D341Med (cell line): Measurements from ENCODE around the gene ANAPC2.

Experiments
- DNase-seq: peaks from one replicate; pipeline ENCODE4 v3.0.0; 2012; ENCODE audit warnings: low spot score

The ANAPC2 gene

DNA sequence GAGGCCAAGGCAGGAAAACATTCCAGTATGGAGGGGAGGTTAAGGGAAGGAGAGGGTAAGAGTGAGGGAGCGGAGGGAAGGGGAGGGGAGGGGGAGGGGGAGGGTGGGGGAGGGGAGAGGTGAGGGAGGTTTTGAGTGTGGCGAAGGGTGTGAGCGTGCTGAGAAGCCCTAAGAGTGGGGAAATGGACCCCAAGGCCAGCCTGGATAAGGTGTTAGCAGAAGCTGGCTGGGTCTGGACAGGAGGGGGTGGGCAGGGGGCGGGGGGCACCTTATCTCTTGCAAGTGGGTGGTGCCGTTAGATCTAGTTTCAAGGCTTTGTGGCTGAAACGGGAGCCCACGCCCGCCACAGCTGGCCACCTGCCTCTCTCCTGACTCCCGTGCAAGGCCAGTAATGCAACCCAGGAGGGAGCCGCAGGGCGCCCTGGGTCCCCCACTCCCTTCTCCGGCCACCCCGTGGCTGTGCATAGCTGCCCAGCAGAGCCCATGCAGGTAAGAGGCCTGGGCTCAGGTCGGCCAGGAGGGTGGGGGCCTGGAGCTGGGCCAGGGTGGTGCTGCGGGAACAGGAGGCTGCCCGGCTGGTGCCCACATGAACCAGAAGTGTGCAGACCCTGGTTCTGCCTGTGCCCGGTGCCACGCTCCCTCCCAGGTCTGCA lies 39.6 kb upstream of the ANAPC2 start:
- DNase-seq, result no peak

DNA sequence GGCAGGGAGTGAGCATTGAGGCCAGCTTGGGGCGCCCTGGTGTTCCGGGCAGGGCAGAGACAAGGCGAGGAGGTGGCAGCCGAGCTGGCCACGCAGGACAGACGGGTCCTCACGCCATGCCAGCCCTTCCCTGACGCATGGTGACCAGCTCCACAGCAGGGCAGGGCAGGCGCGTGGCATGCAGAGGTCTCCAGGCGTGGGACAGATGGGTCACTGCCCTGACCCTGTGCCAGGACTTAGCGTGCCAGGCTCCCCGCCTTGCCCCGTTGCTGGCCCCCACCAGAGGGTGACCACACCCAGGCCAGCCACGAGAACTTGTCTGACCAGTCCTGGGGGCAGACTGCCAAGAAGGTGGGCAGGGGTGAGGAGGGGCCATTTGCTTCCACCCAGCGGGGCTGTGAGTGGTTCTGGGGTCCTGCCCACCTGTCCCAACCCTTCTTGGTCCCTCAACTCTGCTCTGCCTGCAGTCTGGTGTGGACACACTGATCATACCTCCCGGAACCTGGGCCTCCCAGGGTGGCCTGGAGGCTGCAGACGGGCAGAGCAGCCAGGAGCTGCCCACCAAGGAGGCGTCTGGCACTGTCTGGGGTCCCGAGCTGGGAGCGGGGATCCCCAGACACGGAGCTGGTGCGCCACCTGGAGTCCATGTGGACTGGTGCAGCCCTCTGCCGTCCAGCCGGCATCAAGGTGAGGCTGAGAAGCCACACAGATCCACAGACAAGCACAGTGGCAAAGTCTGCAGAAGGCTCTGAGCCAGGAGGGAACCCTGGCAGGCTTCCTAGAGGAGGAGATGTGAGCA lies 38.9 kb upstream of the ANAPC2 start, which contains the start of gene RNF224:
Gene RNF224 (plus strand): TSS at position 449 of the 799 bp plus-strand sequence. CDS start 834 bp downstream, outside the sequence.
- DNase-seq, result peak; percentile 87

DNA sequence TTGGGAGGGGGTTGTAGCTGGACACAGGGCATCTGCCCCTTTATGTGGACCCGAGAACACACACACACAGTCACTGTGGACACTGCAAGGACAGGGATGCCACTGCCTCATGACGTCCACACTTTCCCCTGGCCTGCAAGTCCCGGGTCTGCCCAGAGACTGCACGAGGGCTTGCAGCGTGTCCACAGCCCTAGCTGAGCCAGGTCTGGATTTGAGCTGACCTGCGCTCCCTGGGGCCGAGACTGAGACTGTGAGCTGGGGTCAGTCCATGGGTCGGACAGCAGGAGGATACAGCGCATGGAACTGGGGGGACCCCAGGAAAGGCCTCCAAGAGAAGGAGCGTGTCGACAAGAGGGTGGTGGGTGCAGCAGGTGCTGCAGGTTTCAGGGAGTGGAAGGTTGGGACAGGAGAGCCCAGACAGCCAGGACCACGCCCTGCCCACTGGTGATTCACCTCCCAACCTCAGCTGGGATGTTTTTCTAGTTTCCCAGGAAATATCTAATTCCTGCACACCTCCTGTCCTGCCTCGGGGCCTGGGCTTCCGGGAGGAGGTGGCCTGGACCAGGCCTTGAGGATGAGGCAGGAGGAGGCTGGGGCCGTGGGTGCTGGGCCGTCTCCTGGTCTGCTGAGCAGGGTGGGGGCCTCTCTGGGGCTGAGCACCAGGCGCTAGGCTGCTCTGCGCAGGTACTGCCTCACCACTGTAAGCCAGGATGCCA lies 38.1 kb upstream of the ANAPC2 start:
- DNase-seq, result no peak

DNA sequence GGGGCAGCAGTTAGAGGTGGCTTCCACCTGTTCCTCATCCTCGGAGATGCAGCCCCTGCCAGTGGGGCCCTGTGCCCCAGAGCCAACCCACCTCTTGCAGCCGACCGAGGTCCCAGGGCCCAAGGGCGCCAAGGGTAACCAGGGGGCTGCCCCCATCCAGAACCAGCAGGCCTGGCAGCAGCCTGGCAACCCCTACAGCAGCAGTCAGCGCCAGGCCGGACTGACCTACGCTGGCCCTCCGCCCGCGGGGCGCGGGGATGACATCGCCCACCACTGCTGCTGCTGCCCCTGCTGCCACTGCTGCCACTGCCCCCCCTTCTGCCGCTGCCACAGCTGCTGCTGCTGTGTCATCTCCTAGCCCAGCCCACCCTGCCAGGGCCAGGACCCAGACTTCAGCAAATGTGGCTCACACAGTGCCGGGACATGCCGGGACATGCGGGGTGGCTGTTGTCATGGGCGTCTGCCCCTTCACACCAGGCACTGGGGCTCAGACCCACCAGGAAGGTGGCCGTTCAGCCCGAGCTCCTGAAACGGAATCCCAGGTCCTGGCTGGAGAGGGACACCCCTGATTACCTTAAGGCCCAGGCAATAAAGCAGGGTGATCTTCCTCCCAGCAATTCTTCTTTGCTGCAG lies 37.5 kb upstream of the ANAPC2 start:
- no peak for DNase-seq

DNA sequence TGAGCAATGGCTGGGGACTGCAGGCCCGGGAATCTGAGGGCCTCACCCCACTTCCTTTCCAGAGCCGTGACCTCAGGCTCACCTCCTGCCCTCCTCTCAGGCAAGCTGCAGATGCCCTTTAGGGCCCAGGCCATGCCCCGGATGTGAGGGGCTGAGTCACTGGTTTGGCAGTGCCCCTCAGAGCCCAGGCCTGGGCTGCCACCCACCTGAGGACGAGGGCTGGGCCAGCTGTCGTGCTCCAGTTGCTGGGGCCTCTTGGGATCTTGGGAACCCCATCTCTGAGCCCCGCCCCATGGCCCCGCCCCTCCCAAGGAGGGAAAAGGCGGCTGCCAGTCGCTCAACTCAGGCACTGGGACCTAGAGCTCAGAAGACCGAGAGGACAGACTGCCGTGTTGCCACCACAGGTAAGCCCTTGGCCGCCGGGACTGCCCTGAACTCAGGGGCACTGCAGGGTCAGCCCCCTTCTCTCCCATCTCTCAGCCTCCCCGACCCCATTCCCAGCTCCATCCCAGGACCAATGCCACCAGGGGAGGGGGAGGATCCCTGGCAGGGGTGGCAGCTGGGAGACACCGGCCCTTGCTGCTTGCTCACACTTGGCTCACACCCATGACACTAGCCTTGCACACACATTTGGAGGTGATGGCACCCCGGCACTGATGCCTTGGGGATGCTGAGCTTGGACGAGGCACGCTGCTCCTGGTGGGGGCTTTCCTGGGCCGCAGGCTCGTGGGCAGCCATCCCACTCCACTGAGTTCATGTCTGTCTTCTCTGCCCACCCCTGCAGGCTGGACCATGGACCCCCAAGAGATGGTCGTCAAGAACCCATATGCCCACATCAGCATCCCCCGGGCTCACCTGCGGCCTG lies 36.7 kb upstream of the ANAPC2 start, which contains the start of gene CYSRT1:
Gene CYSRT1 (plus strand): TSS at position 345 of the 865 bp plus-strand sequence. CDS start 448 bp downstream, at position 793.
- no peak for DNase-seq

DNA sequence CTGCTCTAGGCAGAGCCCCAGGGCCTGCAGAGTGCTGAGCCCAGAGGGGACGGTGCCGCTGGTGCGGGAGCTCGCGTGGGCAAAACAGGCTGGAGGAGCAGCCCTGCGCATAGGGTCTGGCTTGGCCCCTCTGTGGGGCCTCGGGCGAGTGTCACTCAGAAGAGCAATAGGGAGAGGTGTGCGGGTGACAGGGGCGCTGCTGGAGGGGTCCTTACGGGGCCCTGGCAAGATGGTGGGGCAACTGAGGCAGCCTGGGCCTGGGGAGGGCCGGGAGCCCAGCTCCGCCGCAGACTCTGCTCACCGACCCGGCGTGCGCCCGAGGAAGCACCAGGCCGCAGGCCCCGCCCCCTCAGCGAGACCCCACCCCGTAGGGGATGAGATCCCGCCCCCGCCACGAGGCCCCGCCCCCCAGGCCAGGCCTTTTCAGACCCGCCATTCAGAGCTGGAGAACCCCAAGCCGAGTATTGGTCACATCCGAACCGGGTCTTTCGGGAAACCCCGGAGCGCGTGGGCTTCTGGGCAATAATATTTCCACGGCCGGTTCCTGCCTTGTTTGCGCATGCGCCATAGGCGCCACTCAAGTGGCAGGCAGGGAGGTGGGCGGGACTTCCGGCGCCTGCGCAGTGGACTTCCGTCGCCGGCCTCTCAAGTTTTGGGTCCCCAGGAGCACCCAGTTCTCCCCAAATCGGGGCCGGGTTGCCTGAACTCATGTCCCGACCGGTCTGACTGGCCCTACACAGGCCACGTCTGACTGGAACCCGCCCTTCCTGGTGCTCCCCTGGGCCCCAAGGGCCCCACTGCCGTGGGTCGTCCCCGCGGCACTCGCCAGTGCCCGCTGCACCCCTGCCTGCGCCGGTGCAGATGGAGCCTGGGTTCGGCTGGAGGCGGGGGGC lies 35.0 kb upstream of the ANAPC2 start:
- DNase-seq, result peak; percentile 96

DNA sequence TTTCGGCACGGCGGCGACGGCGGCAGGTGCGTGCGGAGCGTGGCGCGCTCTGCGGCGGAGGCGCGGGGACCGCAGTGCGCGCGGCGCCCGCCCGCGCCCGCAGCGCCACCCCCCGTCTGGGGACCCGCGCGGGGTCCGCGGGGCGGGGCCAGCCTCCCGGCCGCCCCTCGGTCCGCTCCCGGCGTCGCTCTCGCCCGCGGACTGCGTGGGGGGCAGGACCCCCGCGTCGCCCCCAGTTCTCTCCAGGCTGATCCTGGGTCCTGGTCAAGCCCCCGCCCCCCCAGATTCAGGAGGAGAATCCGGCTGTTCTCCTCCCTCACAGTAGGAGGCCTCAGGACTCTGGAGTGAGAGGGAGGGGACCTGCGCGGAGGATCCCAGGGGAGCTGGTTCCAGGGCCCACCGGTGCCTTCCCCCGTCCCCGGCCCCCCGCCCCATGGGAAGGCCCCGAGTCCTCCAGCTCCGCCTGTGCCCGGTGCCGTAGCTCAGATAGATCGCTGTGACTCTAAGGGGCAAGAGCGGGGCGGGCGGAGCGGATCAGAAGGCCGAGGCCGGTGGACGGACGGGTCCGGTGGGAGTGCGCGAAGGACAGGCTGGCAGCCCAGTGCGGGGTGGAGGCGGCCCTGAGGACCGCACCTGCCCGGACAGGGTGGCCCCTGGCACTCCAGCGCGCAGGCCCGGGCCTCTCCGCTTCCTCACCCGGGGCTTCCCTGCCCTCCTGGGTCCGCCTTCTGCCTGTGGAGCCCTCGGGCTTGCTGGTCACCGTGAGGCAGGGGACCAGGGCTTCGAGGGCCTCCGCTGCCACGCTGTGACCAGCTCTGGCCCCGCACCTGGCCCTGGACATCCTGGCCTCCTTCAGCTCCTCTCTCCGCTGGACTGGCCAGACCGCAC lies 34.1 kb upstream of the ANAPC2 start, which contains the start of gene RNF208:
Gene RNF208 (minus strand): TSS at position 51 of the 888 bp plus-strand sequence. CDS start 1,028 bp downstream, outside the sequence.
- peak; percentile 87 for DNase-seq

DNA sequence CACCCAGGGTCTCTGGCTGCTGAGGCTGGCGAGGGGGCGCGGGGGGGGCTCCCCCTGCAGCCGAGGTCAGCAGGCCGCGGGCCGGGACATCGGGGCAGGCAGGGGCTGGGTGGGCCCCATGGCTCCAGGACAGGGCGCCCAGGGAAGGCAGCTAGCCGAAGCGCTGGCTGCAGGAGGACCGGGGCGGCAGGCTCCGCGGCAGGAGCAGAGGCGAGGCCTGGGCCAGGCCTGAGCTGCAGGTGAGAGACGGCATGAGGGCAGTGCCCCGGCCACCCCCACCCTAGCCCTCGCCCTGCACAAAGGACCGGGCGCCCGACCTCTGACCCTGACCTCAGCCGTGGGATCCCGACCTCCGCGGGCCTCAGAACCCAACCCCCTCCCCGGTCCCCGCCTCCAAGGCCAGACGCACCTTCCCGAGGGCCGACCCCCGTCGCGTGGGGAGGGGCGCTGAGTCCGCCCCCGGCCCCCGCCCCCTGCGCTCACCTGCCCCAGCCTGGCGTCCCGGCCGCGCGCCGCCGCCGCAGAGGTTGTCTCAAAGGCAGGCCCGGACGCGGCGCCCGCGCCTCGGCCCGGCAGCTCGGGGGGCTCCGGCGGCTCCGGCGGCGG lies 33.2 kb upstream of the ANAPC2 start:
- no peak for DNase-seq

DNA sequence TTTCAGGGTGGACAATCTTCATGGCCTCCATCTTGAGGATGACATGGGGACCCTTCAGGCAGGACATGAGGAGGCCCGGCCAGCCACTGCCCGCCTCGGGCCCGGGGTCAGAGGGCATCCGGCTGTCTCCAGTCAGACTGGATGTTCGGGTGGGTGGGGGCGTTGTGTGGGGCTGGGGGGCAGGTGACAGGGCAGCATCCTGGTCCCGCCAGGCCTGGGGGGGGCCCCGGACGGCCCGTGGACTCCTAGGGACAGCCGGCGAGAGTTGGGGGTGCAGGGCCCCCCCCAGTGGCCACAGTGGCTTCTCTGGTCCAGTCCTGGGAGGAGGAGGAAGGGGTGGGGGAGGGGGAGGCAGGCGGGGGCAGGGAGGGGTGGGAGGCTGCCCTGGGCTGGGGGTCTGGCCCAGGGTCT lies 32.7 kb upstream of the ANAPC2 start:
- no peak for DNase-seq

DNA sequence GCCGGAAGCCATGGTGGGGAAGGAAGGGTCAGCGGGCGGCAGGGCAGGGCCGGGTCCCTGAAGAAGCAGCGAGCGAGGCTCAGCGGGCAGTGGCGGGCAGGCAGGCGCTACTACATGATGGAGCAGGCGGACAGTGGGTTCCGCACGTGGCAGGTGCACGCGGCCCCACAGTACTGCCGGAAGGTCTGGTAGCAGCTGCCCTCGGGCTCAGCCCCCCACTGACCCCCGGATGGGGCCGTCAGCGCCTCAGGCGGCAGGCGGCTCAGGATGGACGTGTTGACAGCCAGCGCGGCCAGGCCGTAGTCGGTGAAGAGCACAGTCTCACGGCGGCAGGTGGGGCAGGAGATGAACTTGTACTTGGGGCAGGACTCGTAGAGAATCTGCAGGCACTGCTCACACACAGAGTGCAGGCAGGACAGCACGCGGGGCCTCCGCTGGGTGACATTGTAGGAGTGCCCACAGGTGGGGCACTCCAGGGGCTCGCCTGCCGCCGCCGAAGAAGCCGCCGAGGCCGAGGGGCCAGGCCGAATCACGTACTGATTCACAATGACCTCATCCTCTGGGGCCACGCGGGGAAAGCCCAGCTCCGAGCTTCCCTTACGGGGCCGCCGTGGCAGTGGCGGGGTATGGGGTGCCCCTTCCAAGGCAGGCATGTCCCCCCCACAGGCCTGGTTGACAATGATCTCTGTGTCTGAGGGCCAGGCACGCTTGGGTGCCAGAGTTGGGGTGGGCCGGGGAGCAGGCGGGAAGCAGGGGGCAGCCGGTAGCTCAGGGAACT lies 32.1 kb upstream of the ANAPC2 start:
- DNase-seq, result no peak

DNA sequence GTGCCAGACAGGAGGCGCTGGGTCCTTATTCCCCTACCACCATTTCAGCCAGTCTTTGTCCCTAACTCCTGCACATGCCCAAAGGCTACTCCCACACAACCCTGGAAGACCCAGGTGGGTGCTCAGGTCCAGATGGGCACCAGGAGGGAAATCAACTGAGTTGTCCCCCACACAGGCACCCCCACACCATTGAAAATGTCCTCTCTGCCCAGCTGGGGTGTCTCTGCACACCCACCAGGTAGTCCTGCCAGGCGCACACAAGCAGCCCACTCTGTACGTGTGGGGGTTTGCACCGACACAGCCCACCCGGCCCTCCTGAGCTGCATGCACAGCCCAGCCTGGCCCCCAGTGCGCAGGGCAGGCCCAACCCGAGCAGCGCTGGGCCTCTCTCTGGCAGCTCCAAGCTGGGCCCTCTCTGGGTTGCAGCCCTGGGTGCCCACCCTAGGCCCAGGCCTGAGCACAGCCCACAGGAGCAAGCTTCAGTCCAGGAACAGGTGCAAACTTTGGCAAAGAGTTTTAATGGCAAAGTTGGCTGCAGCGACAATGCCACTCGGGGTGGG lies 31.5 kb upstream of the ANAPC2 start:
- DNase-seq, result no peak

DNA sequence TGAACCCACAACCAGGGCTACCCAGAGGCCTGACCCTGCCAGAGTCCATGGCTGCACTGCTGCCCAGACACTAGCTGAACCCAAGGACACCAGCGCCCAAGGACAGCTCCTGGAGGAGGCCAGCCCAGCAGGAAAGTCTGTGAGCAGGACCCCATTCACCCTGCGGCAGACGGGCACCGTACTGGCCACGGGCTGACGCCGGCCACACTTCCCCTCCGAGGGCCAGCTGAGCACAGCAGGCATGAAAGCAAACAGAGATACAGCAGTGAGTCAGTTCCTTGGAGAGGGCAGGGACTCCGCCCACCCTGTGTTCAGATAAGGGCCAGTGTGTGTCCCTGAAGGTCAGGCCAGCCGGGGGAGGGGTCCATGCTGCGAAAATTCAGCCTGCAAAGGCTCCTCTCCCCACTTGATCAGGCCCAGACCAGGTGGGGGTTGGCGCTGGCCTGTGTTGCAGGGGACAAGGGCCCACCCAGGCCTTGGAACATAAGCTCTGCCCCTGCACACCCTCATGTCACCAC lies 30.5 kb upstream of the ANAPC2 start:
- DNase-seq, result no peak

DNA sequence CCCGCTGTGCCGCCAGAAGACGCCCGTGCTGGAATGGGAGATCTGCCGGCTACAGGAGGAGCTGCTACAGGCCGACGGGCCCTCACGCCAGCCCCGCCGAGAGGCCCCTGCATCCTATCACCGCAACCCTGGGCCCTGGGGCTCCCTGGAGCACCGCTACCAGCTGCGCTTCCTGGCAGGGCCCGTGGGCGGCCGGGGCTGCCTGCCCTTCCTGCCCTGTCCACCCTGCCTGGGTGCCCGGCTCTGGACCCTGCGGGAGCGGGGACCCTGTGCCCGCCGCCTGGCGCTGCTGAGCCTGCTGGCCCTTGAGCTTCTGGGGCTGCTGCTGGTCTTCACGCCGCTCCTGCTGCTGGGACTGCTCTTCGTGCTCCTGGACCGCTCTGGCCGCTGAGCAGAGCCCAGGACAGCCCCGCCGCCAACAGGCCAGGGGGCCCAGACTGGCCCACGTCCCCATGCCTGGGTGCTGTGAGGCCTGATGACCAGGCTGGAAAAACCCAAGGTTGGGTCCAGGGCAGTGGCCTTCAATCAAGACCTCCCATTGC lies 29.9 kb upstream of the ANAPC2 start:
- DNase-seq, result no peak

DNA sequence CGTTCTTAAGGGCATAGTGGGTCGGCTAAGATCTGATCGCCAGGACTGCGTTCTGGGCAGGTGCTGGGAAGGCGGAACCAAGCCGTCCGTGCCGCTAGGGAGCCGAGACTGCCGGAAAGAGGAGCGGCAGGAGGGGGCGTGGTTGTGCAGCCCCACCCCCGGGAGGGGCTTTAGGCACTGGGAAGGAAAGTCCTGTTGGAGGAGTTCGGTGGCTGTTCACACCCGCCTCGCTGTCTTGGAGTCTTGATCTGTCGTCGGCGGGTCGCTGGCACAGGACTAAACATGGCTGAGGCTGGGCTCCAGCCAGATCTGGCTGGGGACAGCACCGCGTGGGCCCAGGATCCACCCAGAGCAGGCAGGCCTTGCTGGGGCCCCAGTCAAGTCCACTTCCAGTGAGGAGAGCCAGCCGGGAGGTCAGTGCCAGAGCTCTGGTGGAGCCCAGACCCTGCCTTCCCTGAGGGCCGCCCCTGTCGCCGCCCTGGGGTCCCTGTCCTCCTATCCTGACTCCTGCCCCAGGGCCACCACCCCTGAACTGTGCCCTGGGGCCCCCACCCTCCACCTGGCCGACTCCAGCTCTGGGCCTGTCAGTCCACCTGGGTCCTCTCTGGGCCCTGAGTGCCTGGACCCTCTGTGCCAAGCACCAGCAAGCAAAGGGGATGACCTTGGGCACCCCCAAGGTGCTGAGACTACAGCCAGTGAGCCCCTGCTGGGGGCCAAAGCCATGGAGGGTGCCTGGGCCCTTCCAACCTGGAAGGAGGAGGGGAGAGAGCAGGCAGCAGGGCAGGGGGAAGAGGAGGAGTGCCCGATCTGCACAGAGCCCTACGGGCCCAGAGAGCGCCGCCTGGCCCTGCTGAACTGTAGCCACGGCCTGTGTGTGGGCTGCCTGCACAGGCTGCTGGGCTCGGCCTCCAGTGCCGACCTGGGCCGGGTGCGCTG lies 29.2 kb upstream of the ANAPC2 start:
- no peak for DNase-seq

DNA sequence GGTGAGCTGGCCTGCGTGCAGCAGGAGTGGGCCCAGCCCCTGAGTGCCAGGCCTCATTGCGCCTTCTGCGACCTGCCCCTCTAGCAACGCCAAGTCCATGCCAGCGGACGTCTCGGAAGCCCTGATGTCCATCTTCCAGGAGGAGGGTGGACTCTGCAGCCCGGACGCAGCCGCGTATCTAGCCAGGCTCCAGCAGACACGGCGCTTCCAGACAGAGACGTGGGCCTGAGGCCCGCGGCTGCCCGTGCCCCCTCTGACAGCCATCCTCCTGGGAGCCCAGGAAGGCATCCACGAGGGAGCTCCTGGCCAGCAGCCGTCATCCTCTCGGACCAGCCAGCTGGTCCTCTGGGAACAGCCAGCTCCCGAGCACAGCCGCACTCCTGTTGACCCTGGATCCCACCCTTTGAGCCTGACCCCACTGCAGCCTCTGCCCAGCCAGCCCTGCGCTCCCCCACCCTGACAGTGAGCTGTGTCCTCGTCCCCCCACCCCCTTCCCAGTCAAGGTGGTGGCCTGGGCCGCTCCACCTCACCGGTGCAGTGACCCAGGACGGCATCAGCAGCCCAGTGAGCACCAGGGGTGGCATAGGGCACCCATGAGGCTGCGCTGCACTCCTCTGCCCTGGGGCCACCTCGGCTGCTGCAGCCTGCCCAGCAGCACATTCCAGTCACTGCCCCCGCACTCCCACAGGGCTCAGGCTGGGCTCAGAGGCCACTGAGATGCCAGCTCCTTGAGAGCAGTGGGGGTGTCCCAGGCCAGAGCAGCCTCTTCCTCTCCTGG lies 28.0 kb upstream of the ANAPC2 start:
- DNase-seq, result no peak
